Astrocyte (in vitro differentiated cells and primary cell): ENCODE measurements around the gene PADI2. TPM values are rescaled to one million over a fixed set of nuclear protein-coding genes. Genes with fewer than 3 reads are reported as not detected.

Source experiments
- DNase-seq: peaks from one replicate; pipeline ENCODE4 v3.0.0-alpha.2; 2010; ENCODE audit warnings: low read depth
- FAIRE-seq: peaks from 2 replicates; lab custom pipeline; 2011; peaks lifted over from hg19 to GRCh38; lab: Jason Lieb, UNC
- H2AFZ ChIP-seq: 2 replicates; pipeline ENCODE4 v1.6.0; 2012; ENCODE audit warnings: low read depth, low read length, inconsistent platforms
- H3K27ac ChIP-seq: 2 replicates; pipeline ENCODE4 v1.5.1; 2011; ENCODE audit warnings: low read depth, low read length, inconsistent platforms
- H3K27me3 ChIP-seq: 2 replicates; pipeline ENCODE4 v1.6.0; 2011; ENCODE audit warnings: low read length, inconsistent platforms; ENCODE audit not compliant: insufficient read depth
- H3K36me3 ChIP-seq: 2 replicates; pipeline ENCODE4 v1.5.1; 2011; ENCODE audit warnings: low read length, inconsistent platforms; ENCODE audit not compliant: insufficient read depth
- H3K4me1 ChIP-seq: 2 replicates; pipeline ENCODE4 v1.5.1; 2011; ENCODE audit warnings: low read length, inconsistent platforms; ENCODE audit not compliant: insufficient read depth
- H3K4me2 ChIP-seq: 2 replicates; pipeline ENCODE4 v1.6.0; 2012; ENCODE audit warnings: low read length, inconsistent platforms
- H3K4me3 ChIP-seq: 2 replicates; pipeline ENCODE4 v1.5.1; 2011; ENCODE audit warnings: low read depth, mild to moderate bottlenecking, low read length, inconsistent platforms; ENCODE audit not compliant: insufficient read depth
- H3K79me2 ChIP-seq: 2 replicates; pipeline ENCODE4 v1.6.0; 2012; ENCODE audit warnings: mild to moderate bottlenecking, low read length, inconsistent platforms; ENCODE audit not compliant: insufficient read depth
- H3K9ac ChIP-seq: 2 replicates; pipeline ENCODE4 v1.6.0; 2012; ENCODE audit warnings: mild to moderate bottlenecking, low read length, inconsistent platforms
- H3K9me3 ChIP-seq: 2 replicates; pipeline ENCODE4 v1.5.1; 2012; ENCODE audit warnings: low read depth, mild to moderate bottlenecking, low read length, inconsistent platforms; ENCODE audit not compliant: insufficient read depth
- H4K20me1 ChIP-seq: 2 replicates; pipeline ENCODE4 v1.6.0; 2012; ENCODE audit warnings: low read length, inconsistent platforms; ENCODE audit not compliant: insufficient read depth
- H3K27ac Mint-ChIP-seq: one replicate; pipeline ENCODE4 v1.8.0; 2021; ENCODE audit warnings: mild to moderate bottlenecking, mixed read lengths; ENCODE audit not compliant: unreplicated experiment
- H3K27me3 Mint-ChIP-seq: one replicate; pipeline ENCODE4 v1.8.0; 2021; ENCODE audit warnings: low read depth, mixed read lengths; ENCODE audit not compliant: unreplicated experiment
- H3K36me3 Mint-ChIP-seq: one replicate; pipeline ENCODE4 v1.8.0; 2021; ENCODE audit warnings: low read depth, mixed read lengths; ENCODE audit not compliant: unreplicated experiment
- H3K4me1 Mint-ChIP-seq: one replicate; pipeline ENCODE4 v1.8.0; 2021; ENCODE audit warnings: low read depth, mixed read lengths; ENCODE audit not compliant: unreplicated experiment
- H3K4me3 Mint-ChIP-seq: one replicate; pipeline ENCODE4 v1.8.0; 2021; ENCODE audit warnings: mild to moderate bottlenecking, moderate library complexity, mixed read lengths; ENCODE audit not compliant: unreplicated experiment
- H3K9me3 Mint-ChIP-seq: one replicate; pipeline ENCODE4 v1.8.0; 2021; ENCODE audit warnings: mild to moderate bottlenecking, mixed read lengths; ENCODE audit not compliant: unreplicated experiment
- CTCF ChIP-seq: IDR thresholded peaks from 2 replicates; pipeline ENCODE4 v1.5.1; 2011; ENCODE audit warnings: low read depth, mild to moderate bottlenecking, inconsistent platforms, low read length, moderate library complexity; ENCODE audit not compliant: insufficient read depth
- EZH2 ChIP-seq: IDR thresholded peaks from 2 replicates; pipeline ENCODE4 v1.6.1; 2012; ENCODE audit warnings: mild to moderate bottlenecking, low read length, inconsistent platforms; ENCODE audit not compliant: insufficient read depth
- total RNA-seq: library from RNA; stranded (reverse); gene quantifications from 2 replicates; pipeline ENCODE4 v1.2.1, GENCODE V29; 2021

PADI2 gene
- total RNA-seq, 1 donor from 2014 or later = 0.48 TPM

- Histone ChIP-seq H3K79me2 (no peaks in the 10 kb centered on the region), H3K9me3 (peaks cover 14% of the 10 kb centered on the region), H3K4me3 (no peak overlapping the region), H4K20me1 (no peaks in the 10 kb centered on the region), H2AFZ (no peak overlapping the region), H3K4me1 (no peaks in the 10 kb centered on the region), H3K27ac (no peak overlapping the region), H3K36me3 (no peaks in the 10 kb centered on the region), H3K4me2 (no peak overlapping the region), H3K27me3 (no peaks in the 10 kb centered on the region), H3K9ac (no peak overlapping the region)
- Mint-ChIP-seq H3K9me3 (peaks cover 54% of the 10 kb centered on the region), H3K27ac (no peak overlapping the region), H3K4me3 (no peak overlapping the region), H3K36me3 (no peaks in the 10 kb centered on the region), H3K27me3 (peaks cover 15% of the 10 kb centered on the region), H3K4me1 (no peaks in the 10 kb centered on the region)
- FAIRE-seq (no peak), DNase-seq (no peak)
- TF ChIP-seq CTCF (no peak), EZH2 (no peak)
Measured at GRCh38 chr1:17156108-17156507, 36.9 kb upstream of the PADI2 start.

GRCh38 chr1:17155257-17155920 lies 36.1 kb upstream of the PADI2 start:
- TF ChIP-seq EZH2 (no peak), CTCF (no peak)
- Histone ChIP-seq H3K27me3 (no peaks in the 10 kb centered on the region), H3K36me3 (no peaks in the 10 kb centered on the region), H3K9me3 (peaks cover 14% of the 10 kb centered on the region), H3K4me1 (no peaks in the 10 kb centered on the region), H3K27ac (peak overlapping the region; percentile 16), H4K20me1 (no peaks in the 10 kb centered on the region), H3K4me2 (no peak overlapping the region), H3K79me2 (no peaks in the 10 kb centered on the region), H2AFZ (no peak overlapping the region), H3K4me3 (no peak overlapping the region), H3K9ac (no peak overlapping the region)
- H3K27me3 Mint-ChIP-seq = peaks cover 14% of the 10 kb centered on the region
- FAIRE-seq (no peak), DNase-seq (peak; percentile 85)
- H3K4me3 Mint-ChIP-seq = no peak overlapping the region
- no peak overlapping the region for H3K27ac Mint-ChIP-seq
- no peaks in the 10 kb centered on the region for H3K36me3 Mint-ChIP-seq
- H3K4me1 Mint-ChIP-seq = no peaks in the 10 kb centered on the region
- H3K9me3 Mint-ChIP-seq = peaks cover 55% of the 10 kb centered on the region

- H3K36me3 ChIP-seq = no peaks in the 10 kb centered on the region
- TF ChIP-seq EZH2 = no peak
- no peak for TF ChIP-seq CTCF
- Mint-ChIP-seq H3K4me3 (no peak overlapping the region), H3K27ac (no peak overlapping the region), H3K9me3 (peaks cover 35% of the 10 kb centered on the region), H3K27me3 (peaks cover 23% of the 10 kb centered on the region), H3K4me1 (no peaks in the 10 kb centered on the region), H3K36me3 (no peaks in the 10 kb centered on the region)
- H4K20me1 ChIP-seq = no peaks in the 10 kb centered on the region
- H3K9ac ChIP-seq = no peak overlapping the region
- no peaks in the 10 kb centered on the region for H3K4me1 ChIP-seq
- no peak overlapping the region for H3K27ac ChIP-seq
- no peak overlapping the region for H3K4me3 ChIP-seq
- H2AFZ ChIP-seq = no peak overlapping the region
- no peaks in the 10 kb centered on the region for H3K79me2 ChIP-seq
- DNase-seq = no peak
- FAIRE-seq = no peak
- peaks cover 10% of the 10 kb centered on the region for H3K9me3 ChIP-seq
- peak overlapping the region; percentile 22 for H3K4me2 ChIP-seq
- H3K27me3 ChIP-seq = no peaks in the 10 kb centered on the region
Measured at GRCh38 chr1:17149771-17150170, 30.5 kb upstream of the PADI2 start.
